K562 (cell line): ENCODE data around the gene LAMA1. TPM values are rescaled to one million over a fixed set of nuclear protein-coding genes. Genes with fewer than 3 reads are reported as not detected.
A peak's percentile ranks its signal among the peaks of the same experiment; 100 is the strongest.

Experiments
- ATAC-seq: fragments of 200-7000 bp; cut with Tn5 transposase; 3 replicates; pipeline ENCODE4 v1.9.1; 2020; ENCODE audit warnings: moderate library complexity
- BruUV-seq: library from RNA; stranded (reverse); fragments of 400-500 nt; replicated peaks from 2 replicates; lab custom pipeline; 2021; lab: Mats Ljungman, UMichigan
- CTCF ChIA-PET: fragments of 300-600 bp; formaldehyde crosslinking; extraction: SDS; loops from one replicate; lab custom pipeline; 2021; ENCODE audit warnings: low intra/inter-chr PET ratio; lab: Yijun Ruan, JAX
- POLR2A ChIA-PET: fragments of 300-600, 350-650 bp; sonication (Branson Sonifier 250); formaldehyde crosslinking; extraction: SDS; loops from one replicate; lab custom pipeline; 2021; ENCODE audit warnings: antibody characterized with exemption, inconsistent platforms; lab: Yijun Ruan, JAX
- DNase-seq, 4 experiments: peaks; one replicate each; pipeline versions ENCODE4 v3.0.0 to v3.0.0-alpha.2; 2011 to 2018; ENCODE audit warnings: low spot score in 3 of 4, mixed read lengths in 3 of 4; ENCODE audit errors: extremely low read depth in 1 of 4
- FAIRE-seq: peaks from 2 replicates; lab custom pipeline; 2011; peaks lifted over from hg19 to GRCh38; lab: Jason Lieb, UNC
- H2AFZ ChIP-seq: 2 replicates; pipeline ENCODE4 v1.6.0; 2011; ENCODE audit warnings: low read depth, low read length, control low read depth, inconsistent platforms
- H3K27ac ChIP-seq: fragments of 200-600 bp; 3 replicates; pipeline ENCODE4 v1.8.0; 2011; ENCODE audit warnings: low read depth, mild to moderate bottlenecking, control low read depth, inconsistent platforms, low read length, moderate library complexity, mixed read lengths; ENCODE audit errors: extremely low read depth
- H3K27me3 ChIP-seq, 2 experiments: fragments of 300-600 bp in 1 of 2; 2 replicates in 1 of 2; 3 replicates in 1 of 2; pipeline versions ENCODE4 v1.6.0 to v1.8.0; 2011; ENCODE audit warnings: inconsistent platforms in 2 of 2, low read length in 2 of 2, mild to moderate bottlenecking in 1 of 2, mixed read lengths in 1 of 2, moderate library complexity in 1 of 2; ENCODE audit not compliant: control insufficient read depth in 2 of 2, insufficient read depth in 2 of 2
- H3K36me3 ChIP-seq: fragments of 300-600 bp; 3 replicates; pipeline ENCODE4 v1.8.0; 2011; ENCODE audit warnings: mild to moderate bottlenecking, low read length, inconsistent platforms; ENCODE audit not compliant: control insufficient read depth, insufficient read depth
- H3K4me1 ChIP-seq, 2 experiments: fragments of 200-600 bp in 1 of 2; replicated peaks in 1 of 2; 2 replicates in 1 of 2; 3 replicates in 1 of 2; pipeline versions ENCODE4 v1.5.1 to v1.8.0; 2011; ENCODE audit warnings: inconsistent platforms in 2 of 2, low read length in 2 of 2, mild to moderate bottlenecking in 1 of 2, mixed read lengths in 1 of 2, moderate library complexity in 1 of 2; ENCODE audit not compliant: control insufficient read depth in 2 of 2, insufficient read depth in 2 of 2
- H3K4me2 ChIP-seq: 2 replicates; pipeline ENCODE4 v1.6.1; 2011; ENCODE audit warnings: low read length, control low read depth, inconsistent platforms, mixed read lengths; ENCODE audit not compliant: insufficient read depth
- H3K4me3 ChIP-seq: fragments of 200-600 bp; sonication (generic), shearing (Covaris generic); 2 replicates; pipeline ENCODE4 v1.5.1; 2016; ENCODE audit warnings: control low read depth, inconsistent platforms
- H3K79me2 ChIP-seq: fragments of 200-600 bp; 3 replicates; pipeline ENCODE4 v1.8.0; 2011; ENCODE audit warnings: low read length, inconsistent platforms; ENCODE audit not compliant: control insufficient read depth, insufficient read depth
- H3K9ac ChIP-seq, 2 experiments: 2 replicates each; pipeline versions ENCODE4 v1.6.0 to v1.6.1; 2011; ENCODE audit warnings: low read depth in 2 of 2, low read length in 2 of 2, control low read depth in 1 of 2, inconsistent platforms in 1 of 2, mild to moderate bottlenecking in 1 of 2, mixed read lengths in 1 of 2; ENCODE audit not compliant: insufficient read depth in 1 of 2
- H3K9me1 ChIP-seq: one replicate; pipeline ENCODE4 v1.6.0; 2011; ENCODE audit warnings: inconsistent platforms, mild to moderate bottlenecking, low read length, moderate library complexity; ENCODE audit not compliant: control insufficient read depth, insufficient read depth
- H3K9me3 ChIP-seq: replicated peaks from 2 replicates; pipeline ENCODE4 v1.5.1; 2011; ENCODE audit warnings: low read depth, low read length, inconsistent platforms; ENCODE audit not compliant: control insufficient read depth, insufficient read depth
- H4K20me1 ChIP-seq: replicated peaks from 2 replicates; pipeline ENCODE4 v1.6.1; 2011; ENCODE audit warnings: low read length, inconsistent platforms, mixed read lengths; ENCODE audit not compliant: control insufficient read depth, insufficient read depth
- KLF10 ChIP-seq: fragments of 250-450 bp; sonication (Bioruptor Pico); IDR thresholded peaks from 2 replicates; pipeline ENCODE4 v1.6.1; 2021; ENCODE audit warnings: matching md5 sums
- RBM25 ChIP-seq: fragments of 200-400 bp; formaldehyde crosslinking; IDR thresholded peaks from 2 replicates; pipeline ENCODE4 v1.6.1; 2018; ENCODE audit warnings: low read length, low read depth, moderate library complexity; ENCODE audit not compliant: severe bottlenecking
- ZBTB11 ChIP-seq, 3 experiments: fragments of 200-800 bp in 1 of 3; fragments of 250-450 bp in 1 of 3; fragments of 450-650 bp in 1 of 3; sonication (Bioruptor Pico) in 1 of 3; sonication (Bioruptor generic) in 1 of 3; formaldehyde crosslinking in 1 of 3; IDR thresholded peaks; 2 replicates each; pipeline versions ENCODE4 v1.6.1 to v1.8.0; 2016 to 2022; ENCODE audit warnings: mild to moderate bottlenecking in 2 of 3, missing genetic modification characterization in 2 of 3, missing compliant biosample characterization in 1 of 3, moderate library complexity in 1 of 3
- ZNF146 ChIP-seq: IDR thresholded peaks from one replicate; pipeline ENCODE4 v1.6.1; 2018; ENCODE audit warnings: missing compliant biosample characterization; ENCODE audit not compliant: unreplicated experiment
- WGBS: fragments of 100-300 bp; shearing (Covaris generic); methylation state at CpG from one replicate; pipeline ENCODE4 v1.1.6; 2016; ENCODE audit warnings: low coverage, mixed read lengths; ENCODE audit not compliant: insufficient coverage; ENCODE audit errors: missing lambda C conversion rate; 5-methylcytosine and 5-hydroxymethylcytosine counted together
- in situ Hi-C: fragments of 300-500 bp; cut with MboI; formaldehyde crosslinking; loops from 4 replicates; pipeline ENCODE4 v1.15.0; 2018; ENCODE audit warnings: inconsistent platforms, mixed read lengths
- intact Hi-C: fragments of 100-400 bp; cut with micrococcal nuclease; formaldehyde crosslinking; loops from 2 replicates; pipeline ENCODE4 v1.14.2; 2022
- polyA plus RNA-seq, 8 experiments: library from polyadenylated mRNA; depleted of rRNA in 4 of 8; stranded (reverse) in 5 of 8; unstranded in 3 of 8; fragments of >200 nt; fragmentation: Nextera tagmentation in 2 of 8; fragmentation: Illumina TruSeq in 1 of 8; extraction: Ambion mirVana in 2 of 8; extraction: Trizol in 1 of 8; gene quantifications; 2 replicates each; pipeline versions ENCODE4 v1.2.1 to v1.2.3, GENCODE V29; 2011 to 2014; ENCODE audit warnings: inconsistent platforms in 1 of 8, missing spikeins in 1 of 8
- total RNA-seq, 7 experiments: library from RNA; depleted of rRNA in 6 of 7; stranded (reverse); fragments of >200 nt in 6 of 7; fragmentation: Illumina TruSeq in 2 of 7; extraction: Trizol in 2 of 7; gene quantifications; 2 replicates each; pipeline versions ENCODE4 v1.2.1 to v1.2.3, GENCODE V29; 2011 to 2021; ENCODE audit warnings: low replicate concordance in 1 of 7

LAMA1 gene
- total and polyA plus RNA-seq, 9 of the 15 experiments (the other 6 are each of a cell fraction or from before 2014, with no cell fraction given), result 0.04 TPM; not detected in 8

DNA sequence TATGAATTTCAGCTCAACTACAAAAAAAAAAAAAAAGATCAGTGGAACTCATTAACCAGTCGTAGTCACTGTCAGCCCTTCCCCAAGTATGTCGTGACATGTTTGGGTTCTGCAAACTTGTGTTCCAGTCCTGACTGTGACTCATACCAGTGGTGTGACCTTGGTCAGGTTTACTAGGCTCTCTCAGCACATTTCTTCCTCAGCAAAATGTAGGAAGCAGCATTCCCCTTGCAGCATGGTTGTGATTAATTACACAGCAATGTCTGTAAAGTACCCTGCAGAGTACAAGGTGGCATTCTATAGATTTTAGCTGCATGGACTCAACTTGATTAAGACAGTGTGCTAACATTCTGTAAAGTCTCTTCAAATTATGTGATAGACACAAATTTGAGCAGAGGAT lies 156.9 kb downstream of the LAMA1 start (continued):
- TF ChIP-seq ZBTB11 (CRISPR knock-in tag; IDR thresholded peaks at IDR 0.05), result no peak

DNA sequence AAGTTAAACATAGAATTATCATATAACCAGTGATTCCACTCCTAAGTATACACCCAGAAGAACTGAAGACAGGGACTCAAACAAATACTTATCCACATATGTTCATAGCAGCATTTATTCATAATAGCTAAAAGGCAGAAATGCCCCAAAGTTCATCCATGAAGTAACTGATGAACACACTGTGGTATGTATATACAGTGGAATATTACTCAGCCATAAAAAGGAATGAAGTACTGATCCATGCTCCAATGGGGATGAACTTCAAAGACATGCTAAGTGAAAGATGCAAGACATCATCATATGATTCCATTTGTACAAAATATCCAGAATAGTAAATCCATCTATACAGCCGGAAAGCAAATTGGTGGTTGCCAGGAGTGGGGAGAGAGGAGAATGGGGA lies 157.5 kb downstream of the LAMA1 start:
- DNase-seq, result no peak
- Histone ChIP-seq H3K4me2 (no peak overlapping the region), H3K9me1 (no peaks in the 10 kb centered on the region), H3K27ac (no peak overlapping the region), H3K9me3 (no peaks in the 10 kb centered on the region), H3K4me1 (no peaks in the 10 kb centered on the region), H3K36me3 (no peaks in the 10 kb centered on the region), H4K20me1 (no peaks in the 10 kb centered on the region), H3K79me2 (no peaks in the 10 kb centered on the region), H3K27me3 (peaks cover 24 to 38% of the 10 kb centered on the region in 2 experiments), H3K4me3 (no peak overlapping the region), H2AFZ (no peak overlapping the region), H3K9ac (no peak overlapping the region)
- no peak for ATAC-seq
- CTCF ChIA-PET, result no interaction called here
- POLR2A ChIA-PET, result no interaction called here
- no TSS peak for BruUV-seq
- in situ Hi-C loops (no loop called here), intact Hi-C loops (no loop called here)
- 15% methylated on average over 1 of the region's 1 CpG for WGBS
- TF ChIP-seq KLF10 (CRISPR knock-in tag) (no peak), RBM25 (peak; percentile 38), ZNF146 (CRISPR knock-in tag) (peak; percentile 32)
- no peak for FAIRE-seq
